ENCODE data around the gene CTXN1.

- TF ChIP-seq POLR2A (IDR thresholded peaks at IDR 0.05; ENCODE audit: low read depth, low read length), result no peak
- no peak for TF ChIP-seq POLR2AphosphoS5 (IDR thresholded peaks at IDR 0.05; ENCODE audit: insufficient read depth, low read depth, low read length)
Observed at GRCh38 chr19:7887408-7888144, 38.4 kb downstream of the CTXN1 start.
